DOHH2 (cell line): ENCODE measurements around the gene PIGR.

Experiments
- H3F3A ChIP-seq: fragments of 200-600 bp; sonication (generic), shearing (Covaris generic); 2 replicates; pipeline ENCODE4 v1.6.0; 2016; ENCODE audit warnings: antibody characterized with exemption, mild to moderate bottlenecking; ENCODE audit not compliant: control insufficient read depth, insufficient read depth
- H3K27ac ChIP-seq: fragments of 200-600 bp; sonication (generic); 2 replicates; pipeline ENCODE4 v1.5.1; 2014; ENCODE audit warnings: low read depth, mild to moderate bottlenecking, low read length, moderate library complexity
- H3K27me3 ChIP-seq: fragments of 200-600 bp; sonication (generic); 2 replicates; pipeline ENCODE4 v1.6.1; 2014; ENCODE audit warnings: mild to moderate bottlenecking, low read length, mixed read lengths; ENCODE audit not compliant: control insufficient read depth
- H3K36me3 ChIP-seq: fragments of 200-600 bp; sonication (generic); 2 replicates; pipeline ENCODE4 v1.6.1; 2014; ENCODE audit warnings: mild to moderate bottlenecking, low read length, moderate library complexity, mixed read lengths; ENCODE audit not compliant: control insufficient read depth
- H3K4me1 ChIP-seq: fragments of 200-600 bp; sonication (generic); 2 replicates; pipeline ENCODE4 v1.6.1; 2014; ENCODE audit warnings: mild to moderate bottlenecking, low read length, mixed read lengths; ENCODE audit not compliant: control insufficient read depth
- H3K4me2 ChIP-seq: fragments of 200-600 bp; sonication (generic); 2 replicates; pipeline ENCODE4 v1.6.0; 2014; ENCODE audit warnings: mild to moderate bottlenecking, low read length, moderate library complexity
- H3K4me3 ChIP-seq: fragments of 200-600 bp; sonication (generic); 2 replicates; pipeline ENCODE4 v1.5.1; 2014; ENCODE audit warnings: mild to moderate bottlenecking, low read length, mixed read lengths
- H3K79me2 ChIP-seq: fragments of 200-600 bp; sonication (generic); 2 replicates; pipeline ENCODE4 v1.6.1; 2014; ENCODE audit warnings: mild to moderate bottlenecking, low read length, mixed read lengths; ENCODE audit not compliant: control insufficient read depth
- H3K9me2 ChIP-seq: fragments of 200-600 bp; sonication (generic); replicated peaks from 2 replicates; pipeline ENCODE4 v1.6.1; 2014; ENCODE audit warnings: mild to moderate bottlenecking, low read length, mixed read lengths; ENCODE audit not compliant: control insufficient read depth
- H3K9me3 ChIP-seq: fragments of 200-600 bp; sonication (generic); 2 replicates; pipeline ENCODE4 v1.6.1; 2014; ENCODE audit warnings: antibody characterized with exemption, low read length, mixed read lengths; ENCODE audit not compliant: control insufficient read depth, insufficient read depth
- H4K20me1 ChIP-seq: fragments of 200-600 bp; sonication (generic); 2 replicates; pipeline ENCODE4 v1.6.0; 2014; ENCODE audit warnings: low read depth, mild to moderate bottlenecking, antibody characterized with exemption, low read length, moderate library complexity; ENCODE audit not compliant: control insufficient read depth, insufficient read depth
- CTCF ChIP-seq: fragments of 200-600 bp; sonication (generic); IDR thresholded peaks from one replicate; pipeline ENCODE4 v1.5.1; 2014; ENCODE audit warnings: antibody characterized with exemption, mild to moderate bottlenecking, low read depth, low read length; ENCODE audit not compliant: poor library complexity, severe bottlenecking
- EZH2phosphoT487 ChIP-seq: fragments of 200-600 bp; sonication (generic); IDR thresholded peaks from 2 replicates; pipeline ENCODE4 v1.6.1; 2017; ENCODE audit warnings: borderline replicate concordance, mild to moderate bottlenecking, antibody characterized with exemption, low read length, moderate library complexity, mixed read lengths

The PIGR gene

GRCh38 chr1:206965781-206966180, 19.5 kb upstream of the PIGR start:
- H3K36me3 ChIP-seq, result no peaks in the 10 kb centered on the region
- no peaks in the 10 kb centered on the region for H3K9me2 ChIP-seq
- H3K79me2 ChIP-seq, result no peaks in the 10 kb centered on the region
- no peak overlapping the region for H3K4me2 ChIP-seq
- no peak overlapping the region for H3K27ac ChIP-seq
- H3K4me1 ChIP-seq, result no peaks in the 10 kb centered on the region
- H3K4me3 ChIP-seq, result no peak overlapping the region
- no peaks in the 10 kb centered on the region for H4K20me1 ChIP-seq
- H3K9me3 ChIP-seq, result no peaks in the 10 kb centered on the region
- TF ChIP-seq CTCF (no peak), EZH2phosphoT487 (no peak)
- H3K27me3 ChIP-seq, result peaks cover 21% of the 10 kb centered on the region; the same call in 1 of the 2 replicates
- H3F3A ChIP-seq, result no peaks in the 10 kb centered on the region

- Histone ChIP-seq H3K4me3 (no peak overlapping the region), H3K4me2 (no peak overlapping the region), H3K27ac (no peak overlapping the region), H3K9me3 (no peaks in the 10 kb centered on the region), H3K9me2 (no peaks in the 10 kb centered on the region), H3K27me3 (peaks cover 2% of the 10 kb centered on the region; the same call in 1 of the 2 replicates), H3K4me1 (no peaks in the 10 kb centered on the region), H4K20me1 (no peaks in the 10 kb centered on the region), H3K79me2 (no peaks in the 10 kb centered on the region), H3K36me3 (no peaks in the 10 kb centered on the region), H3F3A (no peaks in the 10 kb centered on the region)
- TF ChIP-seq CTCF (no peak), EZH2phosphoT487 (no peak)
Observed at GRCh38 chr1:206963740-206964139, 17.5 kb upstream of the PIGR start.

GRCh38 chr1:206963119-206963712, 16.9 kb upstream of the PIGR start:
- Histone ChIP-seq H3K27ac (no peak overlapping the region), H3K4me3 (no peak overlapping the region), H3K9me3 (no peaks in the 10 kb centered on the region), H3K9me2 (no peaks in the 10 kb centered on the region), H3K4me2 (no peak overlapping the region), H4K20me1 (no peaks in the 10 kb centered on the region), H3K27me3 (peaks cover 2% of the 10 kb centered on the region; the same call in 1 of the 2 replicates), H3F3A (no peaks in the 10 kb centered on the region), H3K79me2 (no peaks in the 10 kb centered on the region), H3K4me1 (no peaks in the 10 kb centered on the region), H3K36me3 (no peaks in the 10 kb centered on the region)
- TF ChIP-seq CTCF (no peak), EZH2phosphoT487 (no peak)
